ENCODE data around the gene CASD1.
A peak's percentile ranks its signal among the peaks of the same experiment; 100 is the strongest.

The CASD1 gene

GRCh38 chr7:94509264-94509886 lies at the start of gene CASD1:
TSS of gene CASD1 (plus strand) at chr7:94509809. CDS start at chr7:94510085, 276 bp downstream.
- DNase-seq = no peak

- no peak for DNase-seq
These were observed 43.1 kb upstream of the CASD1 start for GRCh38 chr7:94466516-94466915.

GRCh38 chr7:94471604-94472003 lies 38.0 kb upstream of the CASD1 start:
- DNase-seq = no peak

GRCh38 chr7:94472608-94473007 lies 37.0 kb upstream of the CASD1 start:
- DNase-seq = no peak

GRCh38 chr7:94476251-94476840 lies 33.3 kb upstream of the CASD1 start:
- DNase-seq = no peak

GRCh38 chr7:94477878-94478277 lies 31.7 kb upstream of the CASD1 start:
- DNase-seq = no peak

- DNase-seq = no peak
These were observed 30.9 kb upstream of the CASD1 start for GRCh38 chr7:94478648-94479214.

- no peak for DNase-seq
These were observed 28.3 kb upstream of the CASD1 start for GRCh38 chr7:94481279-94481678.

GRCh38 chr7:94482796-94483195 lies 26.8 kb upstream of the CASD1 start:
- DNase-seq = no peak

- DNase-seq = no peak
These were observed 25.8 kb upstream of the CASD1 start for GRCh38 chr7:94483843-94484242.

- no peak for DNase-seq
These were observed 23.4 kb upstream of the CASD1 start for GRCh38 chr7:94486216-94486615.

- no peak for DNase-seq
These were observed 18.2 kb upstream of the CASD1 start for GRCh38 chr7:94491410-94491809.

GRCh38 chr7:94492601-94493000 lies 17.0 kb upstream of the CASD1 start:
- DNase-seq = no peak

GRCh38 chr7:94497874-94498670 lies 11.5 kb upstream of the CASD1 start:
- no peak for DNase-seq

GRCh38 chr7:94498918-94499317 lies 10.7 kb upstream of the CASD1 start:
- DNase-seq = no peak

- DNase-seq = no peak
These were observed 2.1 kb upstream of the CASD1 start for GRCh38 chr7:94507462-94507861.

GRCh38 chr7:94507962-94508361 lies 1.6 kb upstream of the CASD1 start:
- DNase-seq = no peak

GRCh38 chr7:94509887-94510581 lies 425 bp downstream of the CASD1 start:
- peak in 1 of 2 experiments; percentile 10 for DNase-seq

GRCh38 chr7:94510582-94511496 lies 1.2 kb downstream of the CASD1 start:
- peak in 1 of 2 experiments; percentile 8 for DNase-seq

GRCh38 chr7:94511718-94512117 lies 2.1 kb downstream of the CASD1 start:
- no peak for DNase-seq

- DNase-seq = no peak
These were observed 3.3 kb downstream of the CASD1 start for GRCh38 chr7:94512735-94513564.
